ENCODE results near the gene ACVR1B.

Gene ACVR1B

GRCh38 chr12:51938726-51939125 lies 12.8 kb upstream of the ACVR1B start:
- Histone ChIP-seq H3K27me3 (ENCODE audit: insufficient read depth, poor library complexity, severe bottlenecking) (no peaks in the 10 kb centered on the region), H3K27ac (ENCODE audit: poor library complexity, severe bottlenecking) (no peak overlapping the region), H3K4me3 (ENCODE audit: severe bottlenecking) (no peak overlapping the region), H3K36me3 (ENCODE audit: low read depth) (no peaks in the 10 kb centered on the region), H3K4me1 (ENCODE audit: insufficient read depth, poor library complexity, severe bottlenecking) (peaks cover 7% of the 10 kb centered on the region), H3K9me3 (ENCODE audit: severe bottlenecking) (no peaks in the 10 kb centered on the region)
- DNase-seq (ENCODE audit: low spot score) (no peak), ATAC-seq (ENCODE audit: low read depth) (peak; percentile 53)
- no peak for TF ChIP-seq CTCF (IDR thresholded peaks at IDR 0.05; ENCODE audit: poor library complexity, severe bottlenecking)

GRCh38 chr12:51941011-51941581 lies 10.4 kb upstream of the ACVR1B start:
- Histone ChIP-seq H3K4me1 (ENCODE audit: insufficient read depth, poor library complexity, severe bottlenecking) (peaks cover 7% of the 10 kb centered on the region), H3K36me3 (ENCODE audit: low read depth) (no peaks in the 10 kb centered on the region), H3K27ac (ENCODE audit: poor library complexity, severe bottlenecking) (no peak overlapping the region), H3K4me3 (ENCODE audit: severe bottlenecking) (no peak overlapping the region), H3K9me3 (ENCODE audit: severe bottlenecking) (peaks cover 11% of the 10 kb centered on the region), H3K27me3 (ENCODE audit: insufficient read depth, poor library complexity, severe bottlenecking) (no peaks in the 10 kb centered on the region)
- DNase-seq (ENCODE audit: low spot score) = no peak
- no peak for TF ChIP-seq CTCF (IDR thresholded peaks at IDR 0.05; ENCODE audit: poor library complexity, severe bottlenecking)
- ATAC-seq (ENCODE audit: low read depth) = no peak

GRCh38 chr12:51941604-51942003 lies 9.9 kb upstream of the ACVR1B start:
- no peak for TF ChIP-seq CTCF (IDR thresholded peaks at IDR 0.05; ENCODE audit: poor library complexity, severe bottlenecking)
- Histone ChIP-seq H3K4me3 (ENCODE audit: severe bottlenecking) (no peak overlapping the region), H3K27me3 (ENCODE audit: insufficient read depth, poor library complexity, severe bottlenecking) (no peaks in the 10 kb centered on the region), H3K27ac (ENCODE audit: poor library complexity, severe bottlenecking) (no peak overlapping the region), H3K4me1 (ENCODE audit: insufficient read depth, poor library complexity, severe bottlenecking) (peaks cover 7% of the 10 kb centered on the region), H3K9me3 (ENCODE audit: severe bottlenecking) (peaks cover 11% of the 10 kb centered on the region), H3K36me3 (ENCODE audit: low read depth) (no peaks in the 10 kb centered on the region)
- DNase-seq (ENCODE audit: low spot score) = no peak
- ATAC-seq (ENCODE audit: low read depth) = peak; percentile 58

- no peaks in the 10 kb centered on the region for H3K27me3 ChIP-seq (ENCODE audit: insufficient read depth, poor library complexity, severe bottlenecking)
- no peak for DNase-seq (ENCODE audit: low spot score)
- ATAC-seq (ENCODE audit: low read depth) = no peak
- no peak overlapping the region for H3K4me3 ChIP-seq (ENCODE audit: severe bottlenecking)
- no peak for TF ChIP-seq CTCF (IDR thresholded peaks at IDR 0.05; ENCODE audit: poor library complexity, severe bottlenecking)
- H3K4me1 ChIP-seq (ENCODE audit: insufficient read depth, poor library complexity, severe bottlenecking) = peaks cover 7% of the 10 kb centered on the region
- H3K27ac ChIP-seq (ENCODE audit: poor library complexity, severe bottlenecking) = no peak overlapping the region
- peaks cover 11% of the 10 kb centered on the region for H3K9me3 ChIP-seq (ENCODE audit: severe bottlenecking)
- H3K36me3 ChIP-seq (ENCODE audit: low read depth) = no peaks in the 10 kb centered on the region
Observed at GRCh38 chr12:51942056-51942455, 9.4 kb upstream of the ACVR1B start.

- H3K27ac ChIP-seq (ENCODE audit: poor library complexity, severe bottlenecking) = no peak overlapping the region
- peaks cover 11% of the 10 kb centered on the region for H3K9me3 ChIP-seq (ENCODE audit: severe bottlenecking)
- no peak overlapping the region for H3K4me3 ChIP-seq (ENCODE audit: severe bottlenecking)
- DNase-seq (ENCODE audit: low spot score) (no peak), ATAC-seq (ENCODE audit: low read depth) (no peak)
- peaks cover 7% of the 10 kb centered on the region for H3K4me1 ChIP-seq (ENCODE audit: insufficient read depth, poor library complexity, severe bottlenecking)
- H3K36me3 ChIP-seq (ENCODE audit: low read depth) = no peaks in the 10 kb centered on the region
- no peaks in the 10 kb centered on the region for H3K27me3 ChIP-seq (ENCODE audit: insufficient read depth, poor library complexity, severe bottlenecking)
- no peak for TF ChIP-seq CTCF (IDR thresholded peaks at IDR 0.05; ENCODE audit: poor library complexity, severe bottlenecking)
Observed at GRCh38 chr12:51942501-51943000, 8.9 kb upstream of the ACVR1B start.
